Measurements from ENCODE around the gene MTOR. TPM values are rescaled to one million over a fixed set of nuclear protein-coding genes. Genes with fewer than 3 reads are reported as not detected.

The MTOR gene
- total RNA-seq, 1 donor from 2014 or later = 66.3 TPM

GRCh38 chr1:11178021-11179015, 84.0 kb downstream of the MTOR start:
- H3K4me1 Mint-ChIP-seq (ENCODE audit: low read depth) = peaks cover 22% of the 10 kb centered on the region
- peaks cover 4% of the 10 kb centered on the region for H3K27me3 Mint-ChIP-seq
- no peak for DNase-seq (ENCODE audit: low spot score, unreplicated experiment)
- TF ChIP-seq, protein P1, sequence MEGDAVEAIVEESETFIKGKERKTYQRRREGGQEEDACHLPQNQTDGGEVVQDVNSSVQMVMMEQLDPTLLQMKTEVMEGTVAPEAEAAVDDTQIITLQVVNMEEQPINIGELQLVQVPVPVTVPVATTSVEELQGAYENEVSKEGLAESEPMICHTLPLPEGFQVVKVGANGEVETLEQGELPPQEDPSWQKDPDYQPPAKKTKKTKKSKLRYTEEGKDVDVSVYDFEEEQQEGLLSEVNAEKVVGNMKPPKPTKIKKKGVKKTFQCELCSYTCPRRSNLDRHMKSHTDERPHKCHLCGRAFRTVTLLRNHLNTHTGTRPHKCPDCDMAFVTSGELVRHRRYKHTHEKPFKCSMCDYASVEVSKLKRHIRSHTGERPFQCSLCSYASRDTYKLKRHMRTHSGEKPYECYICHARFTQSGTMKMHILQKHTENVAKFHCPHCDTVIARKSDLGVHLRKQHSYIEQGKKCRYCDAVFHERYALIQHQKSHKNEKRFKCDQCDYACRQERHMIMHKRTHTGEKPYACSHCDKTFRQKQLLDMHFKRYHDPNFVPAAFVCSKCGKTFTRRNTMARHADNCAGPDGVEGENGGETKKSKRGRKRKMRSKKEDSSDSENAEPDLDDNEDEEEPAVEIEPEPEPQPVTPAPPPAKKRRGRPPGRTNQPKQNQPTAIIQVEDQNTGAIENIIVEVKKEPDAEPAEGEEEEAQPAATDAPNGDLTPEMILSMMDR (IDR thresholded peaks at IDR 0.05; ENCODE audit: unreplicated experiment) = no peak
- H3K27ac Mint-ChIP-seq = no peak overlapping the region
- no peak overlapping the region for H3K4me3 Mint-ChIP-seq (ENCODE audit: low read depth)
- no peaks in the 10 kb centered on the region for H3K9me3 Mint-ChIP-seq (ENCODE audit: low read depth)
- H3K36me3 Mint-ChIP-seq (ENCODE audit: insufficient read depth) = peaks cover 10% of the 10 kb centered on the region

GRCh38 chr1:11176081-11176706, 86.2 kb downstream of the MTOR start:
- H3K9me3 Mint-ChIP-seq (ENCODE audit: low read depth) = no peaks in the 10 kb centered on the region
- TF ChIP-seq, protein P1 (IDR thresholded peaks at IDR 0.05; ENCODE audit: unreplicated experiment) = no peak
- no peak overlapping the region for H3K4me3 Mint-ChIP-seq (ENCODE audit: low read depth)
- no peak overlapping the region for H3K27ac Mint-ChIP-seq
- DNase-seq (ENCODE audit: low spot score, unreplicated experiment) = no peak
- H3K36me3 Mint-ChIP-seq (ENCODE audit: insufficient read depth) = peaks cover 10% of the 10 kb centered on the region
- H3K27me3 Mint-ChIP-seq = peaks cover 4% of the 10 kb centered on the region
- peaks cover 22% of the 10 kb centered on the region for H3K4me1 Mint-ChIP-seq (ENCODE audit: low read depth)

DNA sequence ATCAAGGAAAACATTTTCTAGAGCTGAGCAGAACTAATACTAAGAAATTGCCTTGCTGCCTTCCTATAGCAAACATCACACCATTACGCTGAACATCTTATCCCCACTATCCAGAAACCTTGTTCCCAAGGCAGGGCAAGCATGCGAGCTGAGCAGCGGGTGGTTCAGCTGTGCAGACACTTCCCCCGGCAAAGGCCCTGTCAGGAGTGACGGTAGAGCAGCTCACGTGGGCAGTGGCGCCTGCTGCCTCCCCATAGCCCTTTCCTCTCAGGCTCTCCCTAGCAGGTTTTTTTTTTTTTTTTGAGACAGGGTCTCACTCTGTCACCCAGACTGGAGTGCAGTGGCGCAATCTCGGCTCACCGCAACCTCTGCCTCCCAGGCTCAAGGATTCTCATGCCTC, 86.9 kb downstream of the MTOR start:
- no peak for DNase-seq (ENCODE audit: low spot score, unreplicated experiment)
- TF ChIP-seq, protein P1 (IDR thresholded peaks at IDR 0.05; ENCODE audit: unreplicated experiment) = no peak
- peaks cover 4% of the 10 kb centered on the region for H3K27me3 Mint-ChIP-seq
- peaks cover 21% of the 10 kb centered on the region for H3K4me1 Mint-ChIP-seq (ENCODE audit: low read depth)
- no peaks in the 10 kb centered on the region for H3K9me3 Mint-ChIP-seq (ENCODE audit: low read depth)
- no peak overlapping the region for H3K27ac Mint-ChIP-seq
- H3K4me3 Mint-ChIP-seq (ENCODE audit: low read depth) = no peak overlapping the region
- H3K36me3 Mint-ChIP-seq (ENCODE audit: insufficient read depth) = peaks cover 7% of the 10 kb centered on the region

DNA sequence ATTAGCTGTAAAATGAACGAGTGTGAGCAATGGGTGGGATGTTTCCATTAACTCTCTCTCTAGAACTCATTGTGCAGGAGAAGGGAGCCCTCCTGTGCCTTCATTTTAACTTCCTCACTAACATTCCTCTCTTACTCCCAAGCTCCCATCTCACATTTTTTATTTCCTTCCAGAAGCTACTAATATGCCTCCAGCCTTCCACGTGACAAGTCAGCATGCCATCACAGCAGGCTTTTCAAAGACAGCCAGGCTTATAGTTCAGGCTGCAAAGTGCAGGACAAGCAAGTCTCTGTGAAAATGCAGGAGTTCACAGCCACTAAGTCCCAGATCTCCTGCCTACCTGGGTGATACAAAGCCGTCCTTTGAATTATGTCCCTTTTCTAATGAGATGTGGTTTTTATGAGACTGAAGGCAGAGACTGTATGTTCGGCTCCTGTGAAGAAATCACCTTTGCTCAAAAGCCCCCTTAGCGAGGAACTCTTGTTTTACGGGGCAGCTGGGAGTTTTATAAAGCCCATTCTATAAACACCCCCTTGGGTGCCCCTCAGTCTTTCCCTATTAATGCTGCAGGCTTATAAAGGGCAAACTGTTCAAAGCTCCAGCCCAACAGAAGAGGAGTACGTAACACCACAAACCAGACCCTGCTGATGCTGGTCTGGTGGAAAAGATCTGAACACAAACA, 87.9 kb downstream of the MTOR start:
- DNase-seq (ENCODE audit: low spot score, unreplicated experiment) = no peak
- Mint-ChIP-seq H3K4me3 (ENCODE audit: low read depth) (no peak overlapping the region), H3K27ac (no peak overlapping the region), H3K36me3 (ENCODE audit: insufficient read depth) (peaks cover 6% of the 10 kb centered on the region), H3K27me3 (peaks cover 4% of the 10 kb centered on the region), H3K4me1 (ENCODE audit: low read depth) (peaks cover 15% of the 10 kb centered on the region), H3K9me3 (ENCODE audit: low read depth) (no peaks in the 10 kb centered on the region)
- TF ChIP-seq, protein P1 (IDR thresholded peaks at IDR 0.05; ENCODE audit: unreplicated experiment) = no peak

DNA sequence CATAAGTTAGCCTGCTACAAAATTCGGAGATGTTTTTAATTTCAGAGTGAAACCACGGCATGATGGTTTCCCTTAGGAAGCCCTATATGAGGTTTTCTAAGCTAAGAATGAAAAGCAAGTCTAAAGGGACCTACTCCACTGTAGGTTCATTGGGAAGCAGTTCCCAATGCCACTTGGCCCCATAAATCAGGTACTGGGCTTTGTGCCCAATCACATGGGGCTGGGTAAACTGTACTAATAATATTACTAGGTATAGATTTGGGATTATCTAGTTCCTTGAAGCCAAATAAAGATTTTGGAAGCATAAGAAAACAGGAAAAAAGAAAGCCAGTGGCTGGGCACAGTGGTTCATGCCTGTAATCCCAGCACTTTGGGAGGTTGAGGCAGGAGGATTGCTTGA, 92.2 kb downstream of the MTOR start:
- Mint-ChIP-seq H3K4me1 (ENCODE audit: low read depth) (no peaks in the 10 kb centered on the region), H3K36me3 (ENCODE audit: insufficient read depth) (peaks cover 17% of the 10 kb centered on the region), H3K4me3 (ENCODE audit: low read depth) (no peak overlapping the region), H3K9me3 (ENCODE audit: low read depth) (no peaks in the 10 kb centered on the region), H3K27me3 (no peaks in the 10 kb centered on the region), H3K27ac (no peak overlapping the region)
- TF ChIP-seq, protein P1 (IDR thresholded peaks at IDR 0.05; ENCODE audit: unreplicated experiment) = no peak
- no peak for DNase-seq (ENCODE audit: low spot score, unreplicated experiment)

Measured in progenitor cell of endocrine pancreas (in vitro differentiated cells).